IMR-90 (cell line): ENCODE data around the gene PHKG2. TPM values are rescaled to one million over a fixed set of nuclear protein-coding genes. Genes with fewer than 3 reads are reported as not detected.

Source experiments
- ATAC-seq: fragments of 200-7000 bp; cut with Tn5 transposase; 2 replicates; pipeline ENCODE4 v1.9.1; 2020; ENCODE audit warnings: low read depth, mild to moderate bottlenecking, moderate library complexity
- BruUV-seq: library from RNA; stranded (reverse); fragments of 400-500 nt; replicated peaks from 2 replicates; lab custom pipeline; 2021; lab: Mats Ljungman, UMichigan
- CTCF ChIA-PET: fragments of 300-600 bp; formaldehyde crosslinking; extraction: SDS; loops from one replicate; lab custom pipeline; 2021; ENCODE audit warnings: antibody characterized with exemption; lab: Yijun Ruan, JAX
- POLR2A ChIA-PET: fragments of 300-600 bp; sonication (Branson Sonifier 250); formaldehyde crosslinking; loops from one replicate; lab custom pipeline; 2022; ENCODE audit warnings: antibody characterized with exemption; ENCODE audit not compliant: unreplicated experiment; lab: Charles Lee
- DNase-seq: peaks from one replicate; pipeline ENCODE4 v3.0.0; 2013
- H2AFZ ChIP-seq: replicated peaks from 2 replicates; pipeline ENCODE3; 2013; ENCODE audit warnings: low read length, mild to moderate bottlenecking; ENCODE audit not compliant: poor library complexity
- H2AK5ac ChIP-seq: 2 replicates; pipeline ENCODE4 v1.6.1; 2013; ENCODE audit warnings: low read depth, low read length, inconsistent platforms
- H2AK9ac ChIP-seq: replicated peaks from 2 replicates; pipeline ENCODE3; 2013; ENCODE audit warnings: mild to moderate bottlenecking, low read depth, low read length, moderate library complexity; ENCODE audit not compliant: poor library complexity
- H2BK120ac ChIP-seq: 2 replicates; pipeline ENCODE4 v1.6.1; 2013; ENCODE audit warnings: low read depth, low read length, inconsistent platforms
- H2BK15ac ChIP-seq: 3 replicates; pipeline ENCODE4 v1.6.1; 2013; ENCODE audit warnings: low read depth, low read length, inconsistent platforms
- H2BK20ac ChIP-seq: 2 replicates; pipeline ENCODE4 v1.6.1; 2013; ENCODE audit warnings: low read depth, mild to moderate bottlenecking, inconsistent platforms, low read length, moderate library complexity
- H2BK5ac ChIP-seq: 2 replicates; pipeline ENCODE4 v1.6.1; 2013; ENCODE audit warnings: mild to moderate bottlenecking, low read depth, low read length, inconsistent platforms; ENCODE audit not compliant: poor library complexity, severe bottlenecking
- H3K14ac ChIP-seq: replicated peaks from 2 replicates; pipeline ENCODE4 v1.6.1; 2013; ENCODE audit warnings: low read depth, low read length, inconsistent platforms
- H3K18ac ChIP-seq: 2 replicates; pipeline ENCODE4 v1.6.1; 2013; ENCODE audit warnings: low read depth, low read length, control low read depth
- H3K23ac ChIP-seq: 2 replicates; pipeline ENCODE4 v1.6.1; 2013; ENCODE audit warnings: low read depth, low read length, inconsistent platforms
- H3K27ac ChIP-seq: 2 replicates; pipeline ENCODE4 v1.5.1; 2013; ENCODE audit warnings: mild to moderate bottlenecking, control low read depth, low read length; ENCODE audit not compliant: insufficient read depth
- H3K27me3 ChIP-seq: 2 replicates; pipeline ENCODE4 v1.6.1; 2013; ENCODE audit warnings: low read length; ENCODE audit not compliant: control insufficient read depth, insufficient read depth
- H3K36me3 ChIP-seq: 2 replicates; pipeline ENCODE4 v1.6.1; 2013; ENCODE audit warnings: low read length, mixed read lengths; ENCODE audit not compliant: control insufficient read depth, insufficient read depth
- H3K4ac ChIP-seq: 2 replicates; pipeline ENCODE4 v1.6.1; 2013; ENCODE audit warnings: low read depth, low read length, inconsistent platforms
- H3K4me1 ChIP-seq: 2 replicates; pipeline ENCODE4 v1.6.1; 2013; ENCODE audit warnings: low read length, mixed read lengths; ENCODE audit not compliant: control insufficient read depth, insufficient read depth
- H3K4me2 ChIP-seq: 2 replicates; pipeline ENCODE4 v1.6.1; 2013; ENCODE audit warnings: low read depth, mild to moderate bottlenecking, control low read depth, low read length, moderate library complexity
- H3K4me3 ChIP-seq: 2 replicates; pipeline ENCODE4 v1.5.1; 2013; ENCODE audit warnings: low read depth, mild to moderate bottlenecking, control low read depth, low read length, moderate library complexity; ENCODE audit not compliant: insufficient read depth
- H3K56ac ChIP-seq: 2 replicates; pipeline ENCODE4 v1.6.1; 2013; ENCODE audit warnings: low read length, inconsistent platforms; ENCODE audit not compliant: insufficient read depth; ENCODE audit errors: extremely low read depth
- H3K79me1 ChIP-seq, 2 experiments: 2 replicates each; pipeline ENCODE4 v1.6.1; 2013; ENCODE audit warnings: low read length in 2 of 2, inconsistent platforms in 1 of 2, low read depth in 1 of 2
- H3K9ac ChIP-seq: 2 replicates; pipeline ENCODE4 v1.6.1; 2013; ENCODE audit warnings: low read depth, low read length, control low read depth
- H3K9me1 ChIP-seq: 2 replicates; pipeline ENCODE4 v1.6.1; 2013; ENCODE audit warnings: low read length, inconsistent platforms; ENCODE audit not compliant: insufficient read depth
- H3K9me3 ChIP-seq: 2 replicates; pipeline ENCODE4 v1.6.1; 2013; ENCODE audit warnings: low read length; ENCODE audit not compliant: control insufficient read depth, insufficient read depth
- H4K20me1 ChIP-seq: 2 replicates; pipeline ENCODE4 v1.6.1; 2013; ENCODE audit warnings: low read length, inconsistent platforms; ENCODE audit not compliant: insufficient read depth
- H4K5ac ChIP-seq: 2 replicates; pipeline ENCODE4 v1.6.1; 2013; ENCODE audit warnings: mild to moderate bottlenecking, low read depth, low read length, control low read depth
- H4K8ac ChIP-seq, 2 experiments: 2 replicates each; pipeline ENCODE4 v1.6.1; 2013; ENCODE audit warnings: low read depth in 2 of 2, low read length in 2 of 2, control low read depth in 1 of 2, inconsistent platforms in 1 of 2
- H4K91ac ChIP-seq: 2 replicates; pipeline ENCODE4 v1.6.1; 2013; ENCODE audit warnings: low read depth, low read length, inconsistent platforms; ENCODE audit not compliant: insufficient read depth
- BHLHE40 ChIP-seq: fragments of 150-350 bp; IDR thresholded peaks from 2 replicates; pipeline ENCODE4 v1.6.1; 2016; ENCODE audit warnings: mild to moderate bottlenecking, low read depth, low read length
- CEBPB ChIP-seq: IDR thresholded peaks from 2 replicates; pipeline ENCODE4 v1.6.1; 2012; ENCODE audit warnings: low read depth, low read length, improper control_type of control experiment
- CHD1 ChIP-seq: IDR thresholded peaks from 2 replicates; pipeline ENCODE4 v1.6.1; 2012; ENCODE audit warnings: low read depth, low read length, improper control_type of control experiment
- CTCF ChIP-seq: conservative IDR thresholded peaks from 2 replicates; pipeline ENCODE4 v1.5.1; 2012; ENCODE audit warnings: mild to moderate bottlenecking, low read depth, low read length, improper control_type of control experiment
- FOS ChIP-seq: fragments of 150-350 bp; IDR thresholded peaks from 2 replicates; pipeline ENCODE4 v1.6.1; 2016; ENCODE audit warnings: low read depth, low read length
- MAFK ChIP-seq: IDR thresholded peaks from 2 replicates; pipeline ENCODE4 v1.6.1; 2012; ENCODE audit warnings: low read depth, low read length, improper control_type of control experiment
- MAZ ChIP-seq: IDR thresholded peaks from 2 replicates; pipeline ENCODE4 v1.6.1; 2012; ENCODE audit warnings: low read depth, mild to moderate bottlenecking, low read length, improper control_type of control experiment, moderate library complexity, borderline replicate concordance
- MXI1 ChIP-seq: IDR thresholded peaks from 2 replicates; pipeline ENCODE4 v1.6.1; 2012; ENCODE audit warnings: low read depth, mild to moderate bottlenecking, low read length, moderate library complexity, borderline replicate concordance
- NFE2L2 ChIP-seq: fragments of 150-350 bp; IDR thresholded peaks from 2 replicates; pipeline ENCODE4 v1.6.1; 2016; ENCODE audit warnings: low read depth, mild to moderate bottlenecking, low read length
- POLR2A ChIP-seq: IDR thresholded peaks from 2 replicates; pipeline ENCODE4 v1.6.1; 2012; ENCODE audit warnings: mild to moderate bottlenecking, low read depth, low read length
- RAD21 ChIP-seq: IDR thresholded peaks from 2 replicates; pipeline ENCODE4 v1.6.1; 2012; ENCODE audit warnings: low read length, improper control_type of control experiment
- RCOR1 ChIP-seq: IDR thresholded peaks from 2 replicates; pipeline ENCODE4 v1.6.1; 2012; ENCODE audit warnings: mild to moderate bottlenecking, low read length, improper control_type of control experiment; ENCODE audit not compliant: insufficient replicate concordance
- RFX5 ChIP-seq: IDR thresholded peaks from 2 replicates; pipeline ENCODE4 v1.8.0; 2012; ENCODE audit warnings: low read depth, mild to moderate bottlenecking, low read length, moderate library complexity
- SMC3 ChIP-seq: fragments of 150-350 bp; IDR thresholded peaks from 2 replicates; pipeline ENCODE4 v1.6.1; 2016; ENCODE audit warnings: low read depth, mild to moderate bottlenecking, antibody characterized with exemption, low read length, moderate library complexity
- WGBS, 2 experiments: methylation state at CpG; one replicate each; pipeline versions ENCODE4 v1.1.5 to v1.1.7; 2013; ENCODE audit warnings: missing lambda C conversion rate in 2 of 2; ENCODE audit not compliant: insufficient read length in 1 of 2; ENCODE audit errors: extremely low coverage in 2 of 2; 5-methylcytosine and 5-hydroxymethylcytosine counted together
- dilution Hi-C: fragments of 300-500 bp; cut with HindIII; formaldehyde crosslinking; loops from one replicate; pipeline ENCODE4 v1.14.3; 2018; ENCODE audit warnings: low sequenced_read_pairs; ENCODE audit not compliant: unreplicated experiment
- in situ Hi-C: fragments of 300-500 bp; cut with MboI; formaldehyde crosslinking; loops from 3 replicates; pipeline ENCODE4 v1.14.3; 2019; ENCODE audit warnings: low sequenced_read_pairs, inconsistent platforms, mixed read lengths
- intact Hi-C: fragments of 100-400 bp; cut with micrococcal nuclease; formaldehyde crosslinking; loops from 2 replicates; pipeline ENCODE4 v1.10.0; 2022
- polyA plus RNA-seq, 3 experiments: library from polyadenylated mRNA; depleted of rRNA; stranded (reverse); fragments of >200 nt; gene quantifications; 2 replicates each; pipeline ENCODE4 v1.2.3, GENCODE V29; 2012; ENCODE audit warnings: low replicate concordance in 1 of 3
- total RNA-seq: library from RNA; depleted of rRNA; stranded (reverse); fragments of >200 nt; gene quantifications from 2 replicates; pipeline ENCODE4 v1.2.3, GENCODE V29; 2012
- TF ChIP-seq, protein P1 (sequence below): fragments of 150-350 bp; IDR thresholded peaks from 2 replicates; pipeline ENCODE4 v1.6.1; 2016; ENCODE audit warnings: low read depth, mild to moderate bottlenecking, low read length, moderate library complexity, borderline replicate concordance
- TF ChIP-seq, protein P2 (sequence below): fragments of 150-350 bp; IDR thresholded peaks from 2 replicates; pipeline ENCODE4 v1.6.1; 2017; ENCODE audit warnings: mild to moderate bottlenecking, antibody characterized with exemption, low read length, low read depth

PHKG2 gene
- total and polyA plus RNA-seq, 2 of the 4 experiments (the other 2 are of a cell fraction), result 26.0 to 38.9 TPM

DNA sequence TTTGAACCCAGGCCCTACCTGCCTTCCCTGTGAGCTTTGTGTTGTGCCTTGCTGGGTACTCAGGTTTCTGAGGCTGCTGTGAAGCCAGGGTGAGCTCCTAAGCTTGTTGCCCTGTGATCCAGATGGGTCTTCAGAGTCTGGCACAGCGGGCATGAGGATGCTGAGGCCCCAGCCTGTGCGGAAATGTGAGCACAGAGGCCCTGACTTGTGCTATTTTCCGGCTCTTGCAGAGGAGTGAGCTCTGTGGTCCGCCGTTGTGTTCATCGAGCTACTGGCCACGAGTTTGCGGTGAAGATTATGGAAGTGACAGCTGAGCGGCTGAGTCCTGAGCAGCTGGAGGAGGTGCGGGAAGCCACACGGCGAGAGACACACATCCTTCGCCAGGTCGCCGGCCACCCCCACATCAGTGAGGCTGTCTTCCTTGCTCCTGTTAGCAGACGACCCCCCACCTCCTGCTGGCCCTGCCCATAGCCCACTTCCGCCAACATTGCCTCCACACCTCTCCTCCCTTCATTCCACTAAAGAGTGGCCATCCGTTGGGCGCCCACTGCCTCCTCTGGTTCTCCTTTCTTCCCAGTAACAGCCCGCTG is 2.7 kb downstream of the PHKG2 start:
- peaks cover 28% of the 10 kb centered on the region for H3K36me3 ChIP-seq
- peaks cover 22 to 33% of the 10 kb centered on the region in 2 experiments for H3K79me1 ChIP-seq
- H2BK120ac ChIP-seq, result no peak overlapping the region
- no peak overlapping the region for H3K9ac ChIP-seq
- H3K56ac ChIP-seq, result no peak overlapping the region
- no peak overlapping the region for H2AK9ac ChIP-seq
- H3K4me1 ChIP-seq, result no peaks in the 10 kb centered on the region
- H3K27ac ChIP-seq, result no peak overlapping the region
- ChIA-PET POLR2A (interaction anchor here (0.6 kb wide), 1 partner anchor 12 kb away, joined by 7 read pairs; no protein-coding TSS in a partner anchor), CTCF (no interaction called here)
- H3K18ac ChIP-seq, result no peak overlapping the region
- H2BK15ac ChIP-seq, result no peak overlapping the region
- no peak overlapping the region for H3K4me2 ChIP-seq
- WGBS, 2 experiments, result 96% methylated on average over 18 of the region's 20 CpGs; no CpG with 5 or more reads in 1 of the 2 experiments
- intact Hi-C loops, result no loop called here
- dilution Hi-C loops, result no loop called here
- H2BK20ac ChIP-seq, result no peak overlapping the region
- no peak overlapping the region for H2BK5ac ChIP-seq
- H3K14ac ChIP-seq, result no peak overlapping the region
- H4K8ac ChIP-seq, result no peak overlapping the region
- no peak overlapping the region for H3K23ac ChIP-seq
- no TSS peak for BruUV-seq
- in situ Hi-C loops, result no loop called here
- no peaks in the 10 kb centered on the region; the same call in 1 of the 2 replicates for H4K20me1 ChIP-seq
- H3K9me1 ChIP-seq, result peaks cover 12% of the 10 kb centered on the region; the same call in 1 of the 2 replicates
- no peak overlapping the region for H2AFZ ChIP-seq
- no peak for TF ChIP-seq FOS
- TF ChIP-seq CTCF, result no peak
- TF ChIP-seq POLR2A, result no peak
- no peak for TF ChIP-seq SMC3
- no peak for TF ChIP-seq MAZ
- TF ChIP-seq, protein P1, sequence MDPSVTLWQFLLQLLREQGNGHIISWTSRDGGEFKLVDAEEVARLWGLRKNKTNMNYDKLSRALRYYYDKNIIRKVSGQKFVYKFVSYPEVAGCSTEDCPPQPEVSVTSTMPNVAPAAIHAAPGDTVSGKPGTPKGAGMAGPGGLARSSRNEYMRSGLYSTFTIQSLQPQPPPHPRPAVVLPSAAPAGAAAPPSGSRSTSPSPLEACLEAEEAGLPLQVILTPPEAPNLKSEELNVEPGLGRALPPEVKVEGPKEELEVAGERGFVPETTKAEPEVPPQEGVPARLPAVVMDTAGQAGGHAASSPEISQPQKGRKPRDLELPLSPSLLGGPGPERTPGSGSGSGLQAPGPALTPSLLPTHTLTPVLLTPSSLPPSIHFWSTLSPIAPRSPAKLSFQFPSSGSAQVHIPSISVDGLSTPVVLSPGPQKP, result no peak
- TF ChIP-seq CEBPB, result no peak
- no peak for TF ChIP-seq RFX5
- TF ChIP-seq MXI1, result no peak
- no peak for TF ChIP-seq RAD21
- TF ChIP-seq BHLHE40, result no peak
- TF ChIP-seq NFE2L2, result no peak
- no peak for TF ChIP-seq MAFK
- no peak for TF ChIP-seq CHD1
- TF ChIP-seq, protein P2, sequence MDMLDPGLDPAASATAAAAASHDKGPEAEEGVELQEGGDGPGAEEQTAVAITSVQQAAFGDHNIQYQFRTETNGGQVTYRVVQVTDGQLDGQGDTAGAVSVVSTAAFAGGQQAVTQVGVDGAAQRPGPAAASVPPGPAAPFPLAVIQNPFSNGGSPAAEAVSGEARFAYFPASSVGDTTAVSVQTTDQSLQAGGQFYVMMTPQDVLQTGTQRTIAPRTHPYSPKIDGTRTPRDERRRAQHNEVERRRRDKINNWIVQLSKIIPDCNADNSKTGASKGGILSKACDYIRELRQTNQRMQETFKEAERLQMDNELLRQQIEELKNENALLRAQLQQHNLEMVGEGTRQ, result no peak
- no peak for TF ChIP-seq RCOR1
- ATAC-seq, result no peak
- no peak overlapping the region for H4K91ac ChIP-seq
- H3K27me3 ChIP-seq, result no peaks in the 10 kb centered on the region
- no peak overlapping the region for H3K4ac ChIP-seq
- H3K4me3 ChIP-seq, result no peak overlapping the region
- H2AK5ac ChIP-seq, result no peak overlapping the region
- H4K5ac ChIP-seq, result no peak overlapping the region
- DNase-seq, result no peak
- H3K9me3 ChIP-seq, result no peaks in the 10 kb centered on the region
